Type B pancreatic cell (in vitro differentiated cells): ENCODE data around the gene CERS3. TPM values are rescaled to one million over a fixed set of nuclear protein-coding genes. Genes with fewer than 3 reads are reported as not detected.

Experiments used
- DNase-seq: peaks from one replicate; pipeline ENCODE4 v3.0.0; 2021; ENCODE audit warnings: mixed read lengths; ENCODE audit not compliant: unreplicated experiment; ENCODE audit errors: extremely low spot score
- H3K27ac Mint-ChIP-seq: 2 replicates; pipeline ENCODE4 v1.8.0; 2021; ENCODE audit warnings: mild to moderate bottlenecking, mixed read lengths
- H3K27me3 Mint-ChIP-seq: 2 replicates; pipeline ENCODE4 v1.8.0; 2021; ENCODE audit warnings: mixed read lengths
- H3K36me3 Mint-ChIP-seq: 2 replicates; pipeline ENCODE4 v1.8.0; 2021; ENCODE audit warnings: mixed read lengths
- H3K4me1 Mint-ChIP-seq: one replicate; pipeline ENCODE4 v1.8.0; 2021; ENCODE audit warnings: mixed read lengths; ENCODE audit not compliant: unreplicated experiment
- H3K4me3 Mint-ChIP-seq: 2 replicates; pipeline ENCODE4 v1.8.0; 2021; ENCODE audit warnings: mild to moderate bottlenecking, mixed read lengths
- H3K9me3 Mint-ChIP-seq: 2 replicates; pipeline ENCODE4 v1.8.0; 2021; ENCODE audit warnings: mixed read lengths
- CTCF ChIP-seq: fragments of 200-600 bp; sonication (generic); conservative IDR thresholded peaks from 2 replicates; pipeline ENCODE4 v1.5.0; 2021; ENCODE audit warnings: antibody characterized with exemption, mild to moderate bottlenecking
- total RNA-seq: library from RNA; stranded (reverse); gene quantifications from 2 replicates; pipeline ENCODE4 v1.2.1, GENCODE V29; 2021; ENCODE audit warnings: low replicate concordance

CERS3 gene
- total RNA-seq, 1 donor from 2014 or later = 4.6 TPM

GRCh38 chr15:100434561-100434960 lies 94.2 kb downstream of the CERS3 start:
- no peaks in the 10 kb centered on the region for H3K36me3 Mint-ChIP-seq
- H3K9me3 Mint-ChIP-seq = peaks cover 4% of the 10 kb centered on the region
- no peaks in the 10 kb centered on the region for H3K27me3 Mint-ChIP-seq
- TF ChIP-seq CTCF = no peak
- no peak for DNase-seq
- no peak overlapping the region for H3K27ac Mint-ChIP-seq
- H3K4me3 Mint-ChIP-seq = no peak overlapping the region
- H3K4me1 Mint-ChIP-seq = peaks cover 29% of the 10 kb centered on the region

GRCh38 chr15:100434038-100434437 lies 94.7 kb downstream of the CERS3 start:
- no peak for TF ChIP-seq CTCF
- DNase-seq = no peak
- Mint-ChIP-seq H3K27ac (no peak overlapping the region), H3K36me3 (no peaks in the 10 kb centered on the region), H3K27me3 (no peaks in the 10 kb centered on the region), H3K9me3 (peaks cover 4% of the 10 kb centered on the region), H3K4me1 (peaks cover 26% of the 10 kb centered on the region), H3K4me3 (no peak overlapping the region)

GRCh38 chr15:100433304-100433703 lies 95.4 kb downstream of the CERS3 start:
- no peaks in the 10 kb centered on the region for H3K36me3 Mint-ChIP-seq
- no peaks in the 10 kb centered on the region for H3K27me3 Mint-ChIP-seq
- H3K4me1 Mint-ChIP-seq = peaks cover 22% of the 10 kb centered on the region
- peaks cover 4% of the 10 kb centered on the region for H3K9me3 Mint-ChIP-seq
- no peak overlapping the region for H3K4me3 Mint-ChIP-seq
- no peak for DNase-seq
- no peak overlapping the region for H3K27ac Mint-ChIP-seq
- TF ChIP-seq CTCF = no peak

- peaks cover 4% of the 10 kb centered on the region for H3K9me3 Mint-ChIP-seq
- no peak overlapping the region for H3K27ac Mint-ChIP-seq
- DNase-seq = no peak
- H3K27me3 Mint-ChIP-seq = no peaks in the 10 kb centered on the region
- no peaks in the 10 kb centered on the region for H3K36me3 Mint-ChIP-seq
- H3K4me1 Mint-ChIP-seq = peaks cover 22% of the 10 kb centered on the region
- H3K4me3 Mint-ChIP-seq = no peak overlapping the region
- TF ChIP-seq CTCF = no peak
Observed at GRCh38 chr15:100430411-100430810, 98.3 kb downstream of the CERS3 start.

DNA sequence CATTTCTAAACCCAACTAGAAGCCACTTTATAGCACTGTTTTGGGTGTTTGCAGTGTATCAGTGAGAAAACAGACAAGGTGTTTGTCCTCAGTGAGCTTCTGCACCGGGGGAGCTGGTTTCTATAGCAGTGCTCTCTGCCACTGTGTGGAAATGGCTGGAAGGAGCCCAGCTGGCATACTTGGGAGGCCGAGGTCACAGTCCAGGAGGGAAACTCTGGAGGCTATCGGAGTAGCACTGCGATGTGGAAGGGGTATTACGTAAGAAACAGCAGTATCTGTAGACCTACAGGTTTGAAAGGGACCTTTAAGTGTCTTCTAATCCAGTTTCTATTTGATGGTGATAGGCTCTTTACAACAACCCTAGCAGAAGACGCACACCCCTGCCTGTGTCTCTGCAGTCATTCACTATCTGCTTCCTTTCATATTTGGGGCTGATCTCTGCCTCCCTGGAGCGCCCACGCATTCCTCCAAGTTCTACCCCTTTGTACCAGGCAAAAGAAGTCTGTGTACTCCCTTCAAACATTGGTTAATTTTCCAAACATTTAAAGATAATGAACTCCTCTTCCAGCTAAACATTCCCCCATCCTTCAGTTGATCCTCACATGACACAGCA lies 99.5 kb downstream of the CERS3 start:
- Mint-ChIP-seq H3K27me3 (no peaks in the 10 kb centered on the region), H3K9me3 (peaks cover 5% of the 10 kb centered on the region), H3K4me1 (peaks cover 13% of the 10 kb centered on the region), H3K4me3 (no peak overlapping the region), H3K36me3 (no peaks in the 10 kb centered on the region), H3K27ac (no peak overlapping the region)
- TF ChIP-seq CTCF = no peak
- no peak for DNase-seq

DNA sequence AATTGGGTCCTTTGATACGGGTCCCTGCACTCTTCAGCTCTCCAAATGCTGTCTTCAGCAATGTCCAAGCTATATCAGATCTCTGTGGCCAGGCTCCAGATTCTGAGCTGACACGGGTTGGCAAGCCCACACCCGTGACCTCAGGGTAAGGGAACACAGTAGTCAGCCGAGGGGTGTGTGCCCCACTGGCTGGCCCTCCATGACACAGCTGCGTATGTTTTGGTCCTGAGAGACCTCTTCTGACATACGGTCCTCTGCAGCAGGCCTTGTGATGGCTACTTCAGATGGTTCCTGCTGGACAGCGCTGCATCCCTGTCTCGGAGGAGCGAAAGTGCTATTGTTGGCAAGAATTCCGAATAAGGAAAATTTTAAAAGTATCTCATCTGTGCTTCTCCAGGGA lies 101.8 kb downstream of the CERS3 start:
- Mint-ChIP-seq H3K9me3 (peaks cover 6% of the 10 kb centered on the region), H3K4me1 (peaks cover 5% of the 10 kb centered on the region), H3K27me3 (no peaks in the 10 kb centered on the region), H3K4me3 (no peak overlapping the region), H3K27ac (no peak overlapping the region), H3K36me3 (no peaks in the 10 kb centered on the region)
- no peak for DNase-seq
- no peak for TF ChIP-seq CTCF
